Omental fat pad (tissue), 4 donors: ENCODE data around the gene HIPK2. TPM values are rescaled to one million over a fixed set of nuclear protein-coding genes. Genes with fewer than 3 reads are reported as not detected.

ENCODE experiments used
- ATAC-seq: fragments of 150-250 bp; one replicate; pipeline ENCODE4 v1.9.1; 2016; ENCODE audit warnings: mild to moderate bottlenecking, moderate library complexity; ENCODE audit not compliant: low FRiP score
- DNase-seq: peaks from one replicate; pipeline ENCODE4 v3.0.0-alpha.2; 2019; ENCODE audit warnings: low spot score
- CTCF ChIP-seq, 3 donors: fragments of 450-650 bp; IDR thresholded peaks; one replicate each; pipeline ENCODE4 v1.5.1; 2016 to 2017; ENCODE audit warnings: antibody characterized with exemption in 3 of 3, mild to moderate bottlenecking in 3 of 3, moderate library complexity in 2 of 3
- total RNA-seq, 4 donors: library from RNA; depleted of rRNA; stranded (reverse); fragments of >200 nt; gene quantifications; one replicate each; pipeline ENCODE4 v1.1.0, GENCODE V29; 2016

The HIPK2 gene
- total RNA-seq, 4 donors from 2014 or later = 39.6 to 90.3 (median 70.0) TPM

GRCh38 chr7:139718141-139718540 lies 59.7 kb downstream of the HIPK2 start:
- DNase-seq = no peak
- no peak for TF ChIP-seq CTCF (IDR thresholded peaks at IDR 0.05)
- ATAC-seq = no peak

GRCh38 chr7:139716156-139716942 lies 61.4 kb downstream of the HIPK2 start:
- no peak for DNase-seq

GRCh38 chr7:139715194-139715815 lies 62.5 kb downstream of the HIPK2 start:
- TF ChIP-seq CTCF (IDR thresholded peaks at IDR 0.05) = no peak
- ATAC-seq (no peak), DNase-seq (no peak)

More at GRCh38 chr7:139716156-139716942, 61.4 kb downstream of the HIPK2 start:
- ATAC-seq = no peak
- no peak for TF ChIP-seq CTCF (IDR thresholded peaks at IDR 0.05)

GRCh38 chr7:139714163-139714901 lies 63.5 kb downstream of the HIPK2 start:
- TF ChIP-seq CTCF (IDR thresholded peaks at IDR 0.05) = no peak
- no peak for DNase-seq
- ATAC-seq = peak; percentile 10

- ATAC-seq (no peak), DNase-seq (no peak)
- TF ChIP-seq CTCF (IDR thresholded peaks at IDR 0.05) = no peak
Measured at GRCh38 chr7:139713526-139714162, 64.2 kb downstream of the HIPK2 start.

GRCh38 chr7:139713061-139713460 lies 64.7 kb downstream of the HIPK2 start:
- ATAC-seq (no peak), DNase-seq (no peak)
- TF ChIP-seq CTCF (IDR thresholded peaks at IDR 0.05) = no peak
